GM21825 (cell line): ENCODE data around the gene FOXP1.

Experiments
- ATAC-seq: cut with Tn5 transposase; IDR thresholded peaks from one replicate; pipeline ENCODE4 v1.9.1; 2021; ENCODE audit warnings: mild to moderate bottlenecking, moderate library complexity; ENCODE audit not compliant: unreplicated experiment

Gene FOXP1

DNA sequence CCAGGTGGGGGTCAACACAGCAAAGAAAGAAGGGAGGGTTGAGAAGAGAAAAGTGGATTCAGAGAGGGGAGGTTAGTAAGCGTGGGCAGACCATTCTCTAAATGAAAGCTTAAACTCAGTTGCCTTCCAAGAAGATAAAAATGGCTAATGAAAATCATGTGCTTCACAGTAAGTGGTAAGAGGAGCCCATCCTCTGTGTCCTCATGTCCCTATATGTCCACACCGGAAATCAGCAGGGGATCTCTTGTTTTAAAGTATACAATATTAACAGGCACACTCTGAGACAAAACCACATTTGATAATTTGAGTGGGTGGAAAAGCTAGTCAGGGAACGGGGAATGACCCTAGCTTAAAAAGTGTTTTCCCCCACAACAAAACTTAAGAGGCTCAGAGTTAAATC, 4.4 kb upstream of the FOXP1 start:
- no peak for ATAC-seq

DNA sequence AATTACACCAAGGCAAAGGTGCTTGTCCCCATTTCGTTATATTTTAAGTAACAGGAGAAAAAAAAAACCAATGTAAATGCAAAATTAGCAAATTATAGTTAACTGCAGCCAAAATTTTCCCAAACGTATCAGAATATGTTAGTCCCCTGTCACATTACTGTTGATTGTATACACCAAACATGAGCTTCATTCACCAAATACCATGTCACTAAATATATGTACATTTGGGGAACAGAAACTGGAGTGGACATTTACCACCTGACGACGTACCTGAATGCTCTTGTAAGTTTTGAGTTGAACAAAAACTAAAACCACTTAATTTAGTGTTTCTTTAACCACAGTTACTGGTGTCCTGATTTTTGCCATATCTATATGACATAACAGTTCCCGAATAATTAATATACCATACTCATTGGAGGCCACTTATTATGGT, 3.3 kb upstream of the FOXP1 start:
- ATAC-seq, result no peak

GRCh38 chr3:71585887-71586809, 2.6 kb upstream of the FOXP1 start:
- no peak for ATAC-seq

GRCh38 chr3:71585131-71585530, 1.6 kb upstream of the FOXP1 start:
- ATAC-seq, result no peak

DNA sequence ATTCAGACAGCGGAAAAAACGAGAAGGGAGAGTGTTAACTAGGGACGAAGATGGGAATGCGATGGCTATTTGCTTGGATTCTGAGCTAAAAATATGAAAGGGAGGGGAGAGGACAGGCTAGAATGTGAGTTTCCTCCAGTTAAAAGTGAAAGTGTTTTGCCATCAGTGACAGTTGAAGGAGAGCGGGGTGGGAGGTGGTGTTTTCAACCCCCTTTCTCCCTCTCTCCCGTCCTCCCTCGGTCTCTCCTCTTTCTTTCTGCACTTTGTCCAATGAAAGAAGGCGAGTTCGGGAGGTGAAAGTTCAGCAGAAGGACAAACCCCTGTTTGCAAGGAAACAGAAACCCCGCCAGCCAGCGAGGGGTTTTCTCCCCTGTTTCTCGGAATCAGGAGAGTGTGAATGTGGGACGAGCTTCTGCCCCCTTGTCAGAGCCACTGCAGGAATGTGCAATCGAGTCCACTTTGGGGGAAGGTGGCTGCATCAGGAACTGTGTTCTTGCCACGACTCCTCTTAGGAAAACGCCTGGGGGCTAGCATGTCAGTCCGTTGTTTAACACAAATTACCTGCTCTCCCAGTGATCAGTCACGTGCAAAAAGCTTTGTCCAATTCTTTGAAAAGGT, 975 bp upstream of the FOXP1 start:
- ATAC-seq, result no peak

GRCh38 chr3:71582612-71583565, 639 bp downstream of the FOXP1 start:
- no peak for ATAC-seq

DNA sequence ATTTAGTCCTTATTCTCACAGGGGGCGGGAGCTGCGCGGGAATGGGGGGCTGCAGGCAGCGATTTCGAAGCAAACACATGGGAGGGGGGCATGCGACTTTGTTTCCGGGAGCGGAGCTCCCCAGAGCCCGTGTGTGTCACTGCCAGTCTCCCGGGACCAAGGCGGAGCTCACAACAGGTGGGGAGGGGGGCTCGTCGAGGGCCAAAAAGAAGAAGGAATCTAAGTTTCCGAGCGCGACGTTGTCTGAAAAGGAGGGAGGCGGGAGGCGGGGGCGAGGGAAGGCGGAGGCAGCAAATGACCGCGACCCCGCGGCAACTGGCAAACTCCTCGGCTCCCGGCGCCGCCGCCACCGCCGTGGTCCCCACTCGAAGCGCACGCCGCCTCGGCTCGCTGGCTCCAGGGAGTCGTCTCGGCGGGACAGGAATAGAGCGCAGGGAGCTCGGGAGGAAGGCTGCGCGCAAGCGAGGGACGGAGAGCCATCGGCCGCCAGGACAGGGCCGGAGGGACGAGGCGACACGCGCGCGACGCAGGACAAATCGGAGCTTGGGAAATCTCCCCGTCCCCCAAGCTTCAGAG, 1.4 kb downstream of the FOXP1 start:
- no peak for ATAC-seq

GRCh38 chr3:71581457-71582035, 2.0 kb downstream of the FOXP1 start:
- no peak for ATAC-seq

- ATAC-seq, result no peak
Measured at GRCh38 chr3:71580636-71581456, 2.7 kb downstream of the FOXP1 start.

DNA sequence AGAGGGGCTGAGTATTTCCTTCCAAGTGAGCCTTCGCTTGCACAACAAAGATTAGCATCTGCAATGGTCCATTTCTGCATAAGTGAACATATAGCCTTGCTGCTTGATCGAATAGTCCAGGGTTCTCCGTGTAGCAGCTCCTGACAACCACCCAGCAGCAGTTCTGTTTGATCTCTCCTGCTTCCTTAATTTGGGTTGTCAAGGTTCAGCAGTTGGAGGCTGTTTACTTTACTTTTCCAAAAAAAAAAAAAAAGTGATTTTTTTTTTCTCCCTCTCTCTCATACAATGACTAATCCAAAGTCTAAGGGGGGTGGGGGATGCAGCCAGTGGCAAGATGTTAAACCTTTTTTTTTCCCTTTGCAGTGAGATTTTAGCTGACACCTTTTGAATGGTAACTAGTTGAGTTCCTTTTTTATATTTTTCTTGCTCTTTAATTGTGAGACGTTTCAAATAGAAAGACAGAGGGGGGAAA, 3.6 kb downstream of the FOXP1 start:
- no peak for ATAC-seq

DNA sequence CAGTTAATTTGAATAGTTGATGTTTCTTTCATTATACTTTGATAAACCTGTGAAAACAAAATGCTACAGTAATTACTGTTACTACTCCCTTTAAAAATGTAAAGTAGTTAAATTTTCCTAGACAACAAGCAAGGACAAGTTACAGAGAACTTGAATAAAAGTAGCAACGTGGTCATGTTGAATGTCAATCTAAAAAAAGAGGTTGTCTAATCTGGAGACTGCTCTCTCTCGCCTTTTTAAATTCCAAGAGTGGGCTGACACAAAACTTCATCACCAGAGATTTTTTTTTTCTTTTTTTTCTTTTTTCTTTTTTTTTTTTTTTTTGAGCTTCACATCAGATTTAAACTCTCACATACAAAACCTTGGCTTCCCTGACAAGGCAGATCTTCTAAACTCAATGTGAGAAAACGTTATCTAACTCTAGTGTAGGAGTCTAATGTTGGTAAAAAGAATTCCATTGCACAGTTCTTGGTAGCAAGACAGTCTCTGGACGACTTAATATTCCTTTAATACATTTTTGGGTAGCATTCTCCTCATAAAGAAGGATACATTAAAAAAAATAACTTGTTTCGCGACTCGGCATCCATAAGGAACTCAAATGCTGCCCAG, 4.1 kb downstream of the FOXP1 start:
- ATAC-seq, result no peak

- ATAC-seq, result no peak
Measured at GRCh38 chr3:71578054-71578751, 5.3 kb downstream of the FOXP1 start.

- no peak for ATAC-seq
Measured at GRCh38 chr3:71577011-71577410, 6.5 kb downstream of the FOXP1 start.

DNA sequence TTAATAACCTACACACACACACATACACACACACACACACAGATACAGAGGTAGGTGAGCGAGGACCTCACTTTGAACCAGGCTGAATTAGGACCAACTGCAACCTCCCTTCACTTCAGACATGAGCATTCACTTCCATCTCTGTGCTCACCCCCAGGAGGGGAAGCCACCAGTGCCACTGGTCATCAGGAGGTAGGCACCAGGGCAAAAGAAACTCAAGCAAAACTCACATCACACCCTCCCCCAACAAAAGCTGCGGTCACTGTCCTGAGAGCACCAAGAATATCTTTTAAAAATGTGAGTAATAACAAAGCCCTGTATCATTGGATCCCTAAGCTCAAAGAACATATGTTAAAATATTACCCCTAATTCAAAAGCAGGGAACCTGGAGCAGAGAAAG, 8.1 kb downstream of the FOXP1 start:
- ATAC-seq, result no peak

- no peak for ATAC-seq
Measured at GRCh38 chr3:71573181-71573580, 10.3 kb downstream of the FOXP1 start.

GRCh38 chr3:71570546-71570945, 13.0 kb downstream of the FOXP1 start:
- no peak for ATAC-seq

DNA sequence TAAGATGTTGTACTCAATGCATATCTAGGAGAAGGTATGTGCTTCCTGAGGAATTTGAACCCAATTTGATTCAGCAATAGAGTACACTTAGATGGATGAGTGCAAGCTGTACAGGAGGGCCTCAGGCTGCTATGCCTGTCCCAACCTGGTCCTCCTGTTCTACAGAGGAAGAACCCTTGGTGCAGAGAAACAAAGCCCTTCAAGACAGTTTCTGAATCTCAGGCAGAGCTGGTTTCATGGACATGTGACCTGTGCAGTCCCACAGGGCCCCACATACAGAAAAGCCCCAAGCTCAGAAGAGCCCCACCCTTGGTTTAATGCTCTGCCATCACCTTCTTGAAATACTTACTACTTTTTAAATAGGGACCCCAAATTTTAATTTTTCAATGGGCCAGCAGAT, 15.3 kb downstream of the FOXP1 start:
- ATAC-seq, result no peak

DNA sequence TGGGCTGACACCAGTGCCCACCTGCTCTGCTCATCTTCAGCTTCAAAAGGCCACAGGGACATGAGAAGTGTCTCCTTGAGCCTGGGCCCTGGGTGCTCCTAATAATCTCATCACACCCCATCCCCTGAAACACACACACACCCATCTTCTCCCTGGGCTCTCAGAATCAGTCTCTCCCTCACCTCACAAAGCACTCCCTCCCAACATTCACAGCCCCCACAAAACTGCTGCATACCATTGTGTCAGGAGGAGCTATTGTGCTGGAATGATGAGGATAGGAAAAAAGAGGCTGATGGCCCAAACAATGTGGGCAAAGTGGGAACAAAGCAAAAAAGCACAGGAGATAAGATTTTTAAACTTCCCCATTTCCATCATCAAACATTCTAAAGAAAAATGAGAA, 16.8 kb downstream of the FOXP1 start:
- ATAC-seq, result no peak

- ATAC-seq, result no peak
Measured at GRCh38 chr3:71565976-71566375, 17.6 kb downstream of the FOXP1 start.
